GM13977 (cell line): ENCODE measurements around the gene IL32.

ENCODE experiments used
- DNase-seq: peaks from one replicate; pipeline ENCODE4 v3.0.0; 2012; ENCODE audit warnings: low spot score
- CTCF ChIP-seq: IDR thresholded peaks from 2 replicates; pipeline ENCODE4 v1.5.1; 2012; ENCODE audit warnings: mild to moderate bottlenecking, control low read depth; ENCODE audit not compliant: insufficient read depth; ENCODE audit errors: extremely low read depth, missing control alignments
- in situ Hi-C: fragments of 300-500 bp; cut with MboI; formaldehyde crosslinking; loops from one replicate; pipeline ENCODE4 v1.12.0; 2022; ENCODE audit warnings: low sequenced_read_pairs, low pct_unique_long_range_greater_than_20kb, mixed read lengths, inconsistent platforms; ENCODE audit not compliant: unreplicated experiment

The IL32 gene

GRCh38 chr16:3065069-3065741, at the start of gene IL32:
Gene IL32 (plus strand): TSS chr16:3065640. CDS start chr16:3065812, 172 bp downstream.
- TF ChIP-seq CTCF = no peak
- DNase-seq = peak; percentile 69
- in situ Hi-C loops = loop anchor here (10.0 kb wide), 1 partner anchor 100 kb away; no protein-coding TSS in a partner anchor

GRCh38 chr16:3015865-3016521, 49.4 kb upstream of the IL32 start:
- in situ Hi-C loops = no loop called here
- no peak for TF ChIP-seq CTCF
- no peak for DNase-seq

GRCh38 chr16:3017344-3017743, 48.1 kb upstream of the IL32 start:
- in situ Hi-C loops = no loop called here
- no peak for TF ChIP-seq CTCF
- no peak for DNase-seq

- TF ChIP-seq CTCF = peak; percentile 47
- peak; percentile 68 for DNase-seq
- in situ Hi-C loops = no loop called here
Observed at GRCh38 chr16:3017794-3018506, 47.5 kb upstream of the IL32 start, which contains the start of gene CLDN6. Gene CLDN6 (minus strand): TSS chr16:3018183. CDS start chr16:3016021, 2,162 bp downstream.

- TF ChIP-seq CTCF = no peak
- in situ Hi-C loops = no loop called here
Observed at GRCh38 chr16:3019594-3020246, 45.7 kb upstream of the IL32 start.

GRCh38 chr16:3020247-3020603, 45.2 kb upstream of the IL32 start, which contains the start of gene TNFRSF12A:
Gene TNFRSF12A (plus strand): TSS chr16:3020368. CDS start chr16:3020398, 30 bp downstream.
- in situ Hi-C loops = no loop called here
- no peak for TF ChIP-seq CTCF
- peak; percentile 95 for DNase-seq

More at GRCh38 chr16:3019594-3020246, 45.7 kb upstream of the IL32 start:
- DNase-seq = no peak
